GM12892 (cell line): ENCODE measurements around the gene PSMG4.

Source experiments
- POLR2A ChIP-seq: IDR thresholded peaks from 2 replicates; pipeline ENCODE4 v1.6.1; 2011; ENCODE audit warnings: low read depth, low read length, control low read depth
- POLR2AphosphoS5 ChIP-seq: IDR thresholded peaks from 2 replicates; pipeline ENCODE4 v1.6.1; 2011; ENCODE audit warnings: low read depth, low read length, control low read depth
- TAF1 ChIP-seq: IDR thresholded peaks from 2 replicates; pipeline ENCODE4 v1.6.1; 2011; ENCODE audit warnings: low read depth, mild to moderate bottlenecking, control low read depth, low read length, borderline replicate concordance

DNA sequence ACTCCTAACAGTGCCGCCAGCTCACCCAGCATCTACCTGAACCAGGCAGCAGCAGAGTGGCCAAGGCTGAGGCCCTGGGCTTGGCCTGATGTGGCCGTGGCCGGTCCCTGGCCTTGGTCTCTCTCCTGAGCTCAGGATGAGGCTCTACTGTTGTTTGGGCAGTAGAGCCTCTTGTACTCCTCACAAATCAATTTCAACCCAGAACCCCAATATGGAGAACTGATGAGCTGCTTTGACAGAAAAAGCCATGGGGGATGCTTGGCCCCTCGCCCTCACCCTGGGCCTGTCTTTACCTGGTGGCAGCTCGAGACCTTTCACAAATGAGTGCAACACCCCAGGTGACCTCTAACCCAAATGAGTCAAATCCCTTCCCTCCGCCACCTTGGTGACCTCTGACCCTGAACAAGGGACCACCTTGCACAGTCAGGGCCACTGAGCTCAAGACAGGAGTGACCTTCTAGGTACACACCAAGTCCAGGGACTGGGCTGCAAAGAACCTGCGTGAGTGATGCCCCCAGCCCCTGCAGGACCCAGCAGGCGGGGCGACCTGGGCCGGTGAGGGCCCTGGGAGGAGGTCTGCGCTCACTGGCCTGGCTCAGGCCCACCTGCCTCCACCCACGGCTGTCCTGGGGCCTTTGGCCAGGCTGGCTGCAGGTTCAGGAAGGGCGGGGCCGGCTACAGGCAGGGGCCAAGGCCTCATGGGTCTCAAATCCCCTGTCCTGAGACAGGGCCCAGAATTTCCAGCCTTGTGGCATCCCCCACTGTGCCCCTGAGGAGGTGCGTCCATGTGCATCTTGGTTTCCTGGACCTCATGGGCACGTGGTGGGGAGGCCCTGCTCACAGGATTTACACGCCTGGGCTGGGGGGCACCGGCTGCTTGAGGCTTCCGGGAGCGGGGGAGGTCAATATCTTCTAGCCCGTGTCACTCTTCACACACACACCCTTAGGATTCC, 30.2 kb downstream of the PSMG4 start:
- TF ChIP-seq POLR2A (no peak), TAF1 (no peak), POLR2AphosphoS5 (no peak)
